ENCODE data around the gene LIMS2.

DNA sequence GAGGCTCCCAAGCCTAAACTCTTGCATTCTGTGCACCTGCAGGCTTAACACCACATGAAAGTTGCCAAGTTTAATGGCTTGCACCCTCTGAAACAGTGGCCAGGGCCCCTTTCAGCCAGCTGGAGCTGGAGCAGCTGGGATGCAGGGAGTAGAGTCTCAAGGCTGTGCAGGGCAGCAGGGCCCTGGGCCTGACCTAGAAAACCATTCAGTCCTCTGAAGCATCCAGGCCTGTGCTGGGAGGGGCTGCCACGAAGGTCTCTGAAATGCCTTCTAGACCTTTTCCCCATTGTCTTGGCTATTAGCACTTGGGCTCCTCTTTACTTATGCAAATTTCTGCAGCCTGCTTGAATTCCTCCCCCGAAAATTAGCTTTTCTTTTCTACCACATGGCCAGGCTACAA, 15.4 kb upstream of the LIMS2 start:
- TF ChIP-seq, protein P1, sequence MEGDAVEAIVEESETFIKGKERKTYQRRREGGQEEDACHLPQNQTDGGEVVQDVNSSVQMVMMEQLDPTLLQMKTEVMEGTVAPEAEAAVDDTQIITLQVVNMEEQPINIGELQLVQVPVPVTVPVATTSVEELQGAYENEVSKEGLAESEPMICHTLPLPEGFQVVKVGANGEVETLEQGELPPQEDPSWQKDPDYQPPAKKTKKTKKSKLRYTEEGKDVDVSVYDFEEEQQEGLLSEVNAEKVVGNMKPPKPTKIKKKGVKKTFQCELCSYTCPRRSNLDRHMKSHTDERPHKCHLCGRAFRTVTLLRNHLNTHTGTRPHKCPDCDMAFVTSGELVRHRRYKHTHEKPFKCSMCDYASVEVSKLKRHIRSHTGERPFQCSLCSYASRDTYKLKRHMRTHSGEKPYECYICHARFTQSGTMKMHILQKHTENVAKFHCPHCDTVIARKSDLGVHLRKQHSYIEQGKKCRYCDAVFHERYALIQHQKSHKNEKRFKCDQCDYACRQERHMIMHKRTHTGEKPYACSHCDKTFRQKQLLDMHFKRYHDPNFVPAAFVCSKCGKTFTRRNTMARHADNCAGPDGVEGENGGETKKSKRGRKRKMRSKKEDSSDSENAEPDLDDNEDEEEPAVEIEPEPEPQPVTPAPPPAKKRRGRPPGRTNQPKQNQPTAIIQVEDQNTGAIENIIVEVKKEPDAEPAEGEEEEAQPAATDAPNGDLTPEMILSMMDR (optimal IDR thresholded peaks at IDR 0.05 in 1 of 3, IDR thresholded peaks at IDR 0.05 in 1 of 3, conservative IDR thresholded peaks at IDR 0.05 in 1 of 3; ENCODE audit: extremely low read depth in 1 of 3, insufficient read depth in 2 of 3, low read length in 3 of 3) = no peak
- no peak for TF ChIP-seq EZH2 (IDR thresholded peaks at IDR 0.05; ENCODE audit: low read length)
